ENCODE measurements around the gene HTD2. TPM values are rescaled to one million over a fixed set of nuclear protein-coding genes. Genes with fewer than 3 reads are reported as not detected.
A peak's percentile ranks its signal among the peaks of the same experiment; 100 is the strongest.

The HTD2 gene
- total and polyA plus RNA-seq, 9 of the 15 experiments (the other 6 are each of a cell fraction or from before 2014, with no cell fraction given) = 1.8 to 22.8 (median 9.6) TPM

DNA sequence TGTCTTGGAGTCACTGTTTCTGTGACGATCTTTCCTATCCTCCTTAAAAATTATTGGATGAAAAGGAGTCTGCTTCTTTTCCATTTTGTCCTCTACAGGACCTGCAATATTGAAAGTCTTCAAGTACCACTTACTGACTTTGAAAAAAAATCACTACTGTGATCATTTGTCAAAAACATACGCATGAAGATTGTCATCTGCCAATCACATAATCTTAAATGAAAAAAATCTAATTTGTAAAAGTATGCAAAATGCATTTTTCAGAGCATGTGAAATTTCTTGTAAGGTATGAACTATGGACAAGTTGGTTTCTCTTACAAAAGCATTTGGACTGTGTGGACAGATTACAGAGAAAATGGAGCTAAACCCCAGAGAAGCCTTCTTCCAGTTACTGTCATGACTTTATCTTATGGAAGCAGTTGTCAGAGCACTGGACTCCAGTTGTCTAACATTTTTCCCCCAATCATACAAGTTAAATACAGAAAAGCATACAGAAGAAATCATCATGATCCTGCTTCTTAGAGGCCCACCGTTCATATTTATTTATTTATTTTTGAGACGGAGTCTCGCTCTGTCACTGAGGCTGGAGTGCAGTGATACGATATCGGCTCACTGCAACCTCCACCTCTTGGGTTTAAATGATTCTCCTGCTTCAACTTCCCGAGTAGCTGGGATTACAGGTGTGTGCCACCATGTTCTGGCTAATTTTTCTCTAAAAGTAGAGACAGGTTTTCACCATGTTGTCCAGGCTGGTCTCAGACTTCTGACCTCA lies 23.0 kb downstream of the HTD2 start (continued):
- TF ChIP-seq, protein P1, sequence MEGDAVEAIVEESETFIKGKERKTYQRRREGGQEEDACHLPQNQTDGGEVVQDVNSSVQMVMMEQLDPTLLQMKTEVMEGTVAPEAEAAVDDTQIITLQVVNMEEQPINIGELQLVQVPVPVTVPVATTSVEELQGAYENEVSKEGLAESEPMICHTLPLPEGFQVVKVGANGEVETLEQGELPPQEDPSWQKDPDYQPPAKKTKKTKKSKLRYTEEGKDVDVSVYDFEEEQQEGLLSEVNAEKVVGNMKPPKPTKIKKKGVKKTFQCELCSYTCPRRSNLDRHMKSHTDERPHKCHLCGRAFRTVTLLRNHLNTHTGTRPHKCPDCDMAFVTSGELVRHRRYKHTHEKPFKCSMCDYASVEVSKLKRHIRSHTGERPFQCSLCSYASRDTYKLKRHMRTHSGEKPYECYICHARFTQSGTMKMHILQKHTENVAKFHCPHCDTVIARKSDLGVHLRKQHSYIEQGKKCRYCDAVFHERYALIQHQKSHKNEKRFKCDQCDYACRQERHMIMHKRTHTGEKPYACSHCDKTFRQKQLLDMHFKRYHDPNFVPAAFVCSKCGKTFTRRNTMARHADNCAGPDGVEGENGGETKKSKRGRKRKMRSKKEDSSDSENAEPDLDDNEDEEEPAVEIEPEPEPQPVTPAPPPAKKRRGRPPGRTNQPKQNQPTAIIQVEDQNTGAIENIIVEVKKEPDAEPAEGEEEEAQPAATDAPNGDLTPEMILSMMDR (IDR thresholded peaks at IDR 0.05 in 2 of 3, conservative IDR thresholded peaks at IDR 0.05 in 1 of 3; ENCODE audit: insufficient read depth in 2 of 3, low read depth in 1 of 3, low read length in 3 of 3) = no peak
- no peak for TF ChIP-seq SREBF1 (IDR thresholded peaks at IDR 0.05; ENCODE audit: borderline replicate concordance, low read depth, low read length)
- TF ChIP-seq, protein P2, sequence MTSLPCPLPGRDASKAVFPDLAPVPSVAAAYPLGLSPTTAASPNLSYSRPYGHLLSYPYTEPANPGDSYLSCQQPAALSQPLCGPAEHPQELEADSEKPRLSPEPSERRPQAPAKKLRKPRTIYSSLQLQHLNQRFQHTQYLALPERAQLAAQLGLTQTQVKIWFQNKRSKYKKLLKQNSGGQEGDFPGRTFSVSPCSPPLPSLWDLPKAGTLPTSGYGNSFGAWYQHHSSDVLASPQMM (CRISPR knock-in tag; IDR thresholded peaks at IDR 0.05) = no peak
- TF ChIP-seq SNRNP70 (optimal IDR thresholded peaks at IDR 0.05; ENCODE audit: low read depth, low read length) = no peak
- no peak for TF ChIP-seq PRMT5 (CRISPR knock-in tag; IDR thresholded peaks at IDR 0.05)
- no peak for TF ChIP-seq PHB2 (IDR thresholded peaks at IDR 0.05; ENCODE audit: low read depth)
- peak; percentile 70 for TF ChIP-seq TCF3 (CRISPR knock-in tag; IDR thresholded peaks at IDR 0.05)
- TF ChIP-seq IFI16 (CRISPR knock-in tag; IDR thresholded peaks at IDR 0.05) = no peak
- peak; percentile 58 for TF ChIP-seq NCOR1 (IDR thresholded peaks at IDR 0.05)
- TF ChIP-seq BRCA1 (IDR thresholded peaks at IDR 0.05) = no peak
- no peak for TF ChIP-seq BRCA1 (CRISPR knock-in tag; IDR thresholded peaks at IDR 0.05)
- no peak for TF ChIP-seq ZNF695 (CRISPR knock-in tag; IDR thresholded peaks at IDR 0.05)
- TF ChIP-seq ZNF212 (CRISPR knock-in tag; IDR thresholded peaks at IDR 0.05) = no peak
- TF ChIP-seq FOXM1 (IDR thresholded peaks at IDR 0.05; ENCODE audit: low read depth) = no peak
- TF ChIP-seq FOXM1 (CRISPR knock-in tag; IDR thresholded peaks at IDR 0.05; ENCODE audit: low read depth) = no peak
- no peak for TF ChIP-seq THRAP3 (IDR thresholded peaks at IDR 0.05; ENCODE audit: borderline replicate concordance)
- no peak for TF ChIP-seq ADNP (tag; IDR thresholded peaks at IDR 0.05)
- TF ChIP-seq RFX7 (CRISPR knock-in tag; IDR thresholded peaks at IDR 0.05) = no peak
- TF ChIP-seq, protein P3, sequence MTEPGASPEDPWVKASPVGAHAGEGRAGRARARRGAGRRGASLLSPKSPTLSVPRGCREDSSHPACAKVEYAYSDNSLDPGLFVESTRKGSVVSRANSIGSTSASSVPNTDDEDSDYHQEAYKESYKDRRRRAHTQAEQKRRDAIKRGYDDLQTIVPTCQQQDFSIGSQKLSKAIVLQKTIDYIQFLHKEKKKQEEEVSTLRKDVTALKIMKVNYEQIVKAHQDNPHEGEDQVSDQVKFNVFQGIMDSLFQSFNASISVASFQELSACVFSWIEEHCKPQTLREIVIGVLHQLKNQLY (CRISPR knock-in tag; conservative IDR thresholded peaks at IDR 0.05) = no peak
- TF ChIP-seq SMARCC2 (IDR thresholded peaks at IDR 0.05; ENCODE audit: low read depth) = peak; percentile 65; the same call in 1 of the 2 replicates
- TF ChIP-seq SAP30 (IDR thresholded peaks at IDR 0.05; ENCODE audit: borderline replicate concordance, insufficient read depth, low read depth, low read length, poor library complexity, severe bottlenecking) = no peak
- TF ChIP-seq KLF13 (tag; IDR thresholded peaks at IDR 0.05; ENCODE audit: borderline replicate concordance, low read depth) = no peak
- TF ChIP-seq EZH2 (IDR thresholded peaks at IDR 0.05; ENCODE audit: borderline replicate concordance, low read depth, low read length) = no peak
- no peak for TF ChIP-seq BDP1 (IDR thresholded peaks at IDR 0.05; ENCODE audit: insufficient read depth, insufficient read length)
- TF ChIP-seq ZNF589 (CRISPR knock-in tag; IDR thresholded peaks at IDR 0.05; ENCODE audit: low read depth) = no peak
- TF ChIP-seq ZFX (CRISPR knock-in tag; IDR thresholded peaks at IDR 0.05) = no peak
- TF ChIP-seq CHCHD3 (CRISPR knock-in tag; IDR thresholded peaks at IDR 0.05) = no peak
- TF ChIP-seq TAL1 (IDR thresholded peaks at IDR 0.05) = peak; percentile 69; the same call in 1 of the 2 replicates
- no peak for TF ChIP-seq ZFP1 (CRISPR knock-in tag; IDR thresholded peaks at IDR 0.05)

Measured in K562 (cell line).